Keratinocyte (primary cell): ENCODE results near the gene CHRNG.

Source experiments
- EZH2 ChIP-seq: IDR thresholded peaks from one replicate; pipeline ENCODE4 v1.6.1; 2012; ENCODE audit warnings: inconsistent platforms, mild to moderate bottlenecking, low read length, moderate library complexity
- TF ChIP-seq, protein P1 (sequence below), 3 experiments: IDR thresholded peaks in 1 of 3; conservative IDR thresholded peaks in 1 of 3; optimal IDR thresholded peaks in 1 of 3; 2 replicates in 2 of 3; 3 replicates in 1 of 3; pipeline versions ENCODE3 to v1.5.1; 2011; ENCODE audit warnings: low read length in 3 of 3, mild to moderate bottlenecking in 3 of 3, moderate library complexity in 2 of 3, control low read depth in 1 of 3, inconsistent platforms in 1 of 3; ENCODE audit not compliant: insufficient read depth in 2 of 3; ENCODE audit errors: extremely low read depth in 1 of 3

DNA sequence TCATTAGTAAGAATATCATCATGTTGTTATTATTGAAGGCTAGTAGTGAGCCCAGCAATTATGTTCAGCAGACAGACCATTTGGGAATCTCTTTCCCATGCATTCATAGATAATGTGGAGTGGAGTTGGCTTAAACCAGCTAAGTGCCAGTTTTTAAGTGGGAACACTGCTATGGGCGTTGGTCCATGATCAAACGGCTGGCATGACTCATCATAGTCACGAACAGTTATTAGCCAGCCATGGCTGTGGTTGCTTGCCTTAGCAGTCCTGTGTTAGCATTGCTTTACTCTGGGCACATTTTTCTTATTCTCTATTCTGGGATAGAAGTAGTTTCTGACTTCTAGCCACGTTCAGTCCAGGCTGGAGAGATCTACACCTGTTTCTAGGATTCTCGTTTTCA lies 28.7 kb downstream of the CHRNG start:
- TF ChIP-seq, protein P1, sequence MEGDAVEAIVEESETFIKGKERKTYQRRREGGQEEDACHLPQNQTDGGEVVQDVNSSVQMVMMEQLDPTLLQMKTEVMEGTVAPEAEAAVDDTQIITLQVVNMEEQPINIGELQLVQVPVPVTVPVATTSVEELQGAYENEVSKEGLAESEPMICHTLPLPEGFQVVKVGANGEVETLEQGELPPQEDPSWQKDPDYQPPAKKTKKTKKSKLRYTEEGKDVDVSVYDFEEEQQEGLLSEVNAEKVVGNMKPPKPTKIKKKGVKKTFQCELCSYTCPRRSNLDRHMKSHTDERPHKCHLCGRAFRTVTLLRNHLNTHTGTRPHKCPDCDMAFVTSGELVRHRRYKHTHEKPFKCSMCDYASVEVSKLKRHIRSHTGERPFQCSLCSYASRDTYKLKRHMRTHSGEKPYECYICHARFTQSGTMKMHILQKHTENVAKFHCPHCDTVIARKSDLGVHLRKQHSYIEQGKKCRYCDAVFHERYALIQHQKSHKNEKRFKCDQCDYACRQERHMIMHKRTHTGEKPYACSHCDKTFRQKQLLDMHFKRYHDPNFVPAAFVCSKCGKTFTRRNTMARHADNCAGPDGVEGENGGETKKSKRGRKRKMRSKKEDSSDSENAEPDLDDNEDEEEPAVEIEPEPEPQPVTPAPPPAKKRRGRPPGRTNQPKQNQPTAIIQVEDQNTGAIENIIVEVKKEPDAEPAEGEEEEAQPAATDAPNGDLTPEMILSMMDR (optimal IDR thresholded peaks at IDR 0.05 in 1 of 3, IDR thresholded peaks at IDR 0.05 in 1 of 3, conservative IDR thresholded peaks at IDR 0.05 in 1 of 3; ENCODE audit: extremely low read depth in 1 of 3, insufficient read depth in 2 of 3, low read length in 3 of 3): no peak
- TF ChIP-seq EZH2: no peak
